HL-60 (cell line): ENCODE measurements around the gene RILPL1.
"Not testable (repeated sequence)": the region's sequence is repeated elsewhere in the genome, so short reads cannot be mapped to it uniquely, and the experiment has no call there.

Experiments used
- CTCF ChIP-seq: IDR thresholded peaks from one replicate; pipeline ENCODE4 v1.5.1; 2011; ENCODE audit warnings: low read length, control low read depth, inconsistent platforms; ENCODE audit not compliant: insufficient read depth
- GABPA ChIP-seq: IDR thresholded peaks from 2 replicates; pipeline ENCODE4 v1.6.1; 2012; ENCODE audit warnings: low read depth
- POLR2AphosphoS5 ChIP-seq: IDR thresholded peaks from 2 replicates; pipeline ENCODE4 v1.6.1; 2012; ENCODE audit warnings: low read depth
- REST ChIP-seq: IDR thresholded peaks from 2 replicates; pipeline ENCODE4 v1.6.1; 2012; ENCODE audit warnings: low read depth; ENCODE audit not compliant: insufficient replicate concordance
- SPI1 ChIP-seq: IDR thresholded peaks from 2 replicates; pipeline ENCODE4 v1.6.1; 2012; ENCODE audit warnings: low read depth, mild to moderate bottlenecking, borderline replicate concordance

- not testable (repeated sequence) for TF ChIP-seq REST, CTCF, POLR2AphosphoS5, GABPA, SPI1
Observed at GRCh38 chr12:123452276-123452550, 81.3 kb downstream of the RILPL1 start.
